Tibial artery (tissue), 4 donors: ENCODE data around the gene KIF15.
A peak's percentile ranks its signal among the peaks of the same experiment; 100 is the strongest.

Experiments used
- DNase-seq, 2 donors: peaks; one replicate each; pipeline ENCODE4 v3.0.0-alpha.2; 2019
- H3K27ac ChIP-seq, 2 donors: fragments of 200-600 bp; sonication (generic) in 1 of 2; 1 replicate in 1 of 2; 2 replicates in 1 of 2; pipeline ENCODE4 v1.5.1; 2018 to 2019; ENCODE audit warnings: mild to moderate bottlenecking in 1 of 2
- H3K27me3 ChIP-seq, 2 donors: fragments of 200-600 bp; sonication (generic) in 1 of 2; one replicate each; pipeline versions ENCODE4 v1.5.1 to v1.6.0; 2016 to 2019
- H3K36me3 ChIP-seq, 3 donors: fragments of 200-600 bp; sonication (generic) in 2 of 3; one replicate each; pipeline ENCODE4 v1.5.1; 2016 to 2019; ENCODE audit warnings: mild to moderate bottlenecking in 2 of 3
- H3K4me1 ChIP-seq, 4 donors: fragments of 200-600 bp; sonication (generic) in 2 of 4; 1 replicate in 3 of 4; 2 replicates in 1 of 4; pipeline ENCODE4 v1.5.1; 2016 to 2019
- H3K4me3 ChIP-seq, 2 donors: fragments of 200-600 bp; sonication (generic) in 1 of 2; 1 replicate in 1 of 2; 2 replicates in 1 of 2; pipeline ENCODE4 v1.5.1; 2018 to 2019; ENCODE audit warnings: mild to moderate bottlenecking in 2 of 2
- H3K9me3 ChIP-seq, 3 donors: fragments of 200-600 bp; sonication (generic) in 1 of 3; one replicate each; pipeline ENCODE4 v1.5.1; 2016 to 2019
- intact Hi-C: fragments of 100-400 bp; cut with DNase I; formaldehyde crosslinking; loops from one replicate; pipeline ENCODE4 v1.15.0; 2023; ENCODE audit warnings: low total_unique reads
- TF ChIP-seq, protein P1 (sequence below), 2 experiments: fragments of 200-600 bp in 1 of 2; fragments of 450-650 bp in 1 of 2; IDR thresholded peaks; one replicate each; pipeline ENCODE4 v1.5.1; 2017 to 2019; ENCODE audit warnings: antibody characterized with exemption in 2 of 2, mild to moderate bottlenecking in 1 of 2, moderate library complexity in 1 of 2

The KIF15 gene

DNA sequence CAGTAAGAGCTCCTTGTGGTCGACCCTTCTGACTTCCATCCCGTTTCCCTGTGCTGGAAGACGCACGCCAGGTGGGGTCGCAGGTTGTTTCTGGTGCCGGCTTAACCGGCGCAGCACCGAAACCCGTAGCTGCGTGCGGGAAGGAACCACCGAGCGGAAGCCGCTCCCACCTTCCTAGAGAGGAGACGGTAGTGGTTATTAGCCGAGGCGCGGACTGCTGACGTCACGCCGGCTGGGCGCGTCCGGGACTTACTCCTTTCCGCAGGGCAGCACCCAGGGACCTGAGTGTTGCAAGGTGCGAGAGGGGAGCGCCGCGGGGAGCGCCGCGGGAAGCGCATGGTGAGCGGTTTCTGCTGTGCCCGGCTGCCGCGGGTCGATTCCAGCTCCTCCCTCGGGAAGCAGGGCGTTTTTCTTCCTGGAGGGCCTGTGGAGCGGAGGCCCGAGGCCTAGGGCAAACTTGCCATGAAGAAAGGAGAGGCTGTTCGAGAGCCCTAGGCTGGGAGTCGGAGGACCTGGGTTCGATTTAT, 32.1 kb upstream of the KIF15 start, which contains the start of gene ZNF501:
TSS of gene ZNF501 (plus strand) at position 252 of the 527 bp plus-strand sequence. CDS start 4,787 bp downstream, outside the sequence.
- peak; percentile 94 to 95 for DNase-seq
- H3K36me3 ChIP-seq, result peaks cover 39 to 52% (median 51%) of the 10 kb centered on the region in 3 donors
- peaks cover 8 to 75% (median 44%) of the 10 kb centered on the region in 3 donors for H3K9me3 ChIP-seq
- TF ChIP-seq, protein P1, sequence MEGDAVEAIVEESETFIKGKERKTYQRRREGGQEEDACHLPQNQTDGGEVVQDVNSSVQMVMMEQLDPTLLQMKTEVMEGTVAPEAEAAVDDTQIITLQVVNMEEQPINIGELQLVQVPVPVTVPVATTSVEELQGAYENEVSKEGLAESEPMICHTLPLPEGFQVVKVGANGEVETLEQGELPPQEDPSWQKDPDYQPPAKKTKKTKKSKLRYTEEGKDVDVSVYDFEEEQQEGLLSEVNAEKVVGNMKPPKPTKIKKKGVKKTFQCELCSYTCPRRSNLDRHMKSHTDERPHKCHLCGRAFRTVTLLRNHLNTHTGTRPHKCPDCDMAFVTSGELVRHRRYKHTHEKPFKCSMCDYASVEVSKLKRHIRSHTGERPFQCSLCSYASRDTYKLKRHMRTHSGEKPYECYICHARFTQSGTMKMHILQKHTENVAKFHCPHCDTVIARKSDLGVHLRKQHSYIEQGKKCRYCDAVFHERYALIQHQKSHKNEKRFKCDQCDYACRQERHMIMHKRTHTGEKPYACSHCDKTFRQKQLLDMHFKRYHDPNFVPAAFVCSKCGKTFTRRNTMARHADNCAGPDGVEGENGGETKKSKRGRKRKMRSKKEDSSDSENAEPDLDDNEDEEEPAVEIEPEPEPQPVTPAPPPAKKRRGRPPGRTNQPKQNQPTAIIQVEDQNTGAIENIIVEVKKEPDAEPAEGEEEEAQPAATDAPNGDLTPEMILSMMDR (IDR thresholded peaks at IDR 0.05), result no peak
- H3K4me3 ChIP-seq, result peak within 1 kb of the TSS; percentile 69 to 77
- intact Hi-C loops, result no loop called here
- peaks cover 0 to 14% (median 5%) of the 10 kb centered on the region in 4 donors for H3K4me1 ChIP-seq
- H3K27ac ChIP-seq, result peak within 1 kb of the TSS; percentile 41 to 65
- no peaks in the 10 kb centered on the region for H3K27me3 ChIP-seq

DNA sequence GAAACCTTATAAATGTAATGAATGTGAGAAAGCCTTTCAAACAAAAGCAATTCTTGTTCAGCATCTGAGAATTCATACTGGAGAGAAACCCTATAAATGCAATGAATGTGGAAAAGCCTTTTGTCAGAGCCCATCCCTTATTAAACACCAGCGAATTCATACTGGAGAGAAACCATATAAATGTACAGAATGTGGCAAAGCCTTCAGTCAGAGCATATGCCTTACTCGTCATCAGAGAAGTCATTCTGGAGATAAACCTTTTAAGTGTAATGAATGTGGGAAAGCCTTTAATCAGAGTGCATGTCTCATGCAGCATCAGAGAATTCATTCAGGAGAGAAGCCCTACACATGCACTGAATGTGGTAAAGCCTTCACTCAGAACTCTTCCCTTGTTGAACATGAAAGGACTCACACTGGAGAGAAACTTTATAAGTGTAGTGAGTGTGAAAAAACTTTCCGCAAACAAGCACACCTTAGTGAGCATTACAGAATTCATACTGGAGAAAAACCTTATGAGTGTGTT, 26.9 kb upstream of the KIF15 start:
- no peak overlapping the region for H3K27ac ChIP-seq
- TF ChIP-seq, protein P1 (IDR thresholded peaks at IDR 0.05), result no peak
- H3K27me3 ChIP-seq, result no peaks in the 10 kb centered on the region
- H3K4me1 ChIP-seq, result peaks cover 0 to 6% (median 3%) of the 10 kb centered on the region in 4 donors
- peaks cover 12 to 91% (median 66%) of the 10 kb centered on the region in 3 donors for H3K9me3 ChIP-seq
- H3K4me3 ChIP-seq, result no peak overlapping the region
- H3K36me3 ChIP-seq, result peaks cover 47 to 80% (median 57%) of the 10 kb centered on the region in 3 donors
- no peak for DNase-seq
- intact Hi-C loops, result no loop called here

DNA sequence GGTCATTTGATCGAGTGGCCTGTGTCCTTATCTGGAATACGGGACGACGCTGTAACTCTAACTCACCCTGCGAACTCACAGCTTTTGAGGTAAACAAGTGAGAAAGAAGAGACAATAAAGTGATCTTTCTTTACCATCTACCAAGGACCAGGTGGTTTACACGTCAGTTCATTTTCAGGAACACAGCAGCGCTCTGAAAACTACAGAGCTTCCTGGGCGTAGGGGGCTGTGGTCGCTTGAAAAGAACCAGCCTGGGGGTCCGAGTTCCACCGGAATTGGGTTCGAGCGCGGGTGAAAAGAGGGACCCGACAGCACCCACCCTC, 532 bp upstream of the KIF15 start:
- peaks cover 0 to 4% (median 0%) of the 10 kb centered on the region in 3 donors for H3K9me3 ChIP-seq
- intact Hi-C loops, result loop anchor here (5.0 kb wide), 2 partner anchors 49 to 216 kb away; partner anchors contain the start of genes EXOSC7, ZDHHC3 and ZNF502
- H3K4me1 ChIP-seq, result peaks cover 0 to 19% (median 12%) of the 10 kb centered on the region in 4 donors
- TF ChIP-seq, protein P1 (IDR thresholded peaks at IDR 0.05), result no peak
- peak overlapping the region; percentile 80 for H3K27ac ChIP-seq
- H3K27me3 ChIP-seq, result no peaks in the 10 kb centered on the region
- peaks cover 6 to 25% (median 15%) of the 10 kb centered on the region in 3 donors for H3K36me3 ChIP-seq
- H3K4me3 ChIP-seq, result peak overlapping the region; percentile 83 to 94
- DNase-seq, result no peak

DNA sequence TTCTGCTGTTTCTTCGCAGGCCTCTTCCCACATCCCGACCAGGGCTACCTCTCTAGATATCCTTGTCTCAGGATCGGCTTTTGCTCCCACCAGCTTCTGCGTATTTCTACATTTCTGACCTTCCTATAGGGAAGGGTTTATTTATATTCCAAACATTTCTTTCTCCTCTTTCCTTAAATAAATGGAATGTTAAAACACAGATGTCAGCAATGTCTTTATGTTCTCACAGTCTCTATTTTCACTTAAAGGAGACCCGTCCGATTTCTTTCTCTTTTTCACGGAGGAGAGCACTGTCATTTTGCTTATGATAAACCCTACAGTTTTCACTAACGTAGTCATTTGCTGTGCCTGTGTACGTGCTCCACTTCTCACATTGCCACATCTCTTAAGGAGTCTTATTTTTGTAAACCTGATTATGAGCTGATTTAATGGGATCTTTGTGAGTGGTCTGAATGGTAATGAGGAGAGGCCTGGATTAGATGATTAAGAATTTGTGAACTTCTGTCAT, 630 bp downstream of the KIF15 start:
- Histone ChIP-seq H3K27me3 (no peaks in the 10 kb centered on the region), H3K27ac (no peak overlapping the region), H3K9me3 (peaks cover 0 to 4% (median 0%) of the 10 kb centered on the region in 3 donors), H3K4me3 (peak overlapping the region; percentile 83 to 94), H3K36me3 (peaks cover 0 to 21% (median 15%) of the 10 kb centered on the region in 3 donors), H3K4me1 (peaks cover 0 to 19% (median 12%) of the 10 kb centered on the region in 4 donors)
- intact Hi-C loops, result loop anchor here (5.0 kb wide), 2 partner anchors 50 to 215 kb away; partner anchors contain the start of genes EXOSC7, ZDHHC3 and ZNF502
- no peak for DNase-seq
- TF ChIP-seq, protein P1 (IDR thresholded peaks at IDR 0.05), result no peak

DNA sequence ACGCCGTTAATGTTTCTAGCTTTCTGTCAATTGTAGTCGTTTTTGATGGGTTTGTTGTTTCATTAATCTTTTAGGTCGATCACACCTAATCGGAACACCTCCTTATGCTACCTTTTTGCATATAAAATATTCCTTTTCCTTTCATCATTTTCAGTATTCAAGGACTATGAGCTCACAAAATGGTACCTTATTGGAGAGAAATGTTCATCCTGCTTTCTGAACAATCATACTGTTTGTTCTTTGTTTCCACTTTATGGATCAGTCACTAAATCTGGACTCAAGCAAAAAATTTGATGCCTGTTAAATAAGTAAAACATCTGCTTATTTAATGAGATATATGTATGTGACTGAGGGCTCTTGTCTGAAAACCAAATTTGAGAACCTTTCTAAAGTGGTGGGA, 1.1 kb downstream of the KIF15 start:
- Histone ChIP-seq H3K4me1 (peaks cover 0 to 19% (median 12%) of the 10 kb centered on the region in 4 donors), H3K4me3 (no peak overlapping the region), H3K9me3 (peaks cover 0 to 4% (median 0%) of the 10 kb centered on the region in 3 donors), H3K27me3 (no peaks in the 10 kb centered on the region), H3K27ac (no peak overlapping the region), H3K36me3 (peaks cover 0 to 17% (median 15%) of the 10 kb centered on the region in 3 donors)
- no peak for DNase-seq
- TF ChIP-seq, protein P1 (IDR thresholded peaks at IDR 0.05), result no peak
- intact Hi-C loops, result loop anchor here (5.0 kb wide), 2 partner anchors 50 to 215 kb away; partner anchors contain the start of genes EXOSC7, ZDHHC3 and ZNF502
